ENCODE results near the gene SDCCAG8.
A peak's percentile ranks its signal among the peaks of the same experiment; 100 is the strongest.

Gene SDCCAG8

DNA sequence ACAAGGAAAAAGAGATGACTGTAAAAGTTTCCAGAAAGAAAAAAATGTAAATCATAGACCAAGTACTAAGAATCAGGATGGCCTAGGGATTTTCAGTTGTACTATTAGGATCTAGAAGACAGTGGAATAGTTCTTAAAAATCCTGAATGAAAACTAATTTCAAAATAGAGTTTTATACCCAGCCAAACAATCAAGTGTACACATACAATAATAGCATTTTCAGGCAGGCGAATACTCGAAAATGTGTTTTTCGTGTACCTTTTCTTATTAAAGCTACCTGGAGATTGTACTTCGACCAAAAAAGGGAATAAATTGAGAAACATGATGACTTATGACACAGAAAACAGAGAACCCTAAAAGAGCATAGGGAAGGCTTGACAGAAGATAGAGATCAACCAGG lies 118.6 kb downstream of the SDCCAG8 start:
- no peak for DNase-seq
- intact Hi-C loops (cut with DNase I) = no loop called here

DNA sequence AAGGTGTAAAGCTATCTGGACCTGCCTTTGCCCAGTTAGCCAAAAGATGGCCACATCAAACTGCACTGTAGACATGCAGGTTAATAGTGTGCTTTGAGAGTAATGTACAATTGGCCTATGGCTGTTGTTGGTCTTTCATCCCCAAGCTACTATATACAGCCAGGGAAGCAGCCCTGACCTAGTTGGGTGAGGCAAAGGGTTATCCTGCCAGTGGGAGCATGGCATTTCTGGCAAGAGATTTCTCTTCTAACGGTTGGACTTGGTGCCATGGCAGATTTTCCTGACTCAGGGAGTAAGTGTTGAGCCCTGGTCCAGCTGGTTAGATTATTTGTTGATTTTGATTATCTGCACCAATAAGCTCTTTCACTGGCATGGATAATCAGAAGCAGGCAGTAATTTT lies 119.8 kb downstream of the SDCCAG8 start:
- no peak for DNase-seq
- intact Hi-C loops (cut with DNase I) = no loop called here

- peak in 1 of 10 donors; percentile 25 for DNase-seq
- intact Hi-C loops (cut with DNase I) = no loop called here
Measured at GRCh38 chr1:243378669-243379068, 122.8 kb downstream of the SDCCAG8 start.

- no peak for DNase-seq
- intact Hi-C loops (cut with DNase I) = no loop called here
Measured at GRCh38 chr1:243379208-243379607, 123.4 kb downstream of the SDCCAG8 start.

- intact Hi-C loops (cut with DNase I) = no loop called here
- DNase-seq = no peak
Measured at GRCh38 chr1:243379706-243380105, 123.9 kb downstream of the SDCCAG8 start.

GRCh38 chr1:243388276-243388675 lies 132.4 kb downstream of the SDCCAG8 start:
- intact Hi-C loops (cut with DNase I) = no loop called here
- no peak for DNase-seq

DNA sequence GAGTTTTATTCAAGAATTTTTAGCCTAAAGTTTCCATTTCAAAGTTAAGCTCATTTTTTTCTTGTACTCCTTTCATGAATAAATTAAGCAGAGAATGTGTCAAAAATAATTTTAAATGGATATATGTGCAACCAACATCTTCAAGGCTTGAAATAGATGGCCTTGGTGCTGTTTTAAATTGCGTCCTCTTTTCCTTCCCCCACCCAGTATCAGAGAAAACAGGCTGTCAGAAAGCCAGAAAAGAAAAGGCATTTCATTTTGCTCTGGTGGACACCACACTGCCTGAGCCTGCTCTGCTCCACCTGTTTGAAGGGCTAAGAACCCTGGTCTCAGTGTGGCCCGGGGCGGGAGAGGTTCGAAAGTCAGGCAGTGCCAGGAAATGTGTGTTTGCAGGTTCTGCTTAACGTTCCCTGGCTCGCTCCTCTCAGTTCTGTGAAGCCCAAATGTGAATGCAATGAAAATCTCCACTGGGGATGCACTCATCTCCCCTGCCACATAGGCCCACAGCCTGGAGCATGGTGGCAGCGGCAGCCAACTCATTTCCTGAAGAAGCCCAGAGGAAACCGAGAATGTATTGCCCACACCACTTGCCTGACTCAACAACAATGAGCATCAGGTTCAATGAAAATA lies 134.4 kb downstream of the SDCCAG8 start:
- intact Hi-C loops (cut with DNase I) = no loop called here

DNA sequence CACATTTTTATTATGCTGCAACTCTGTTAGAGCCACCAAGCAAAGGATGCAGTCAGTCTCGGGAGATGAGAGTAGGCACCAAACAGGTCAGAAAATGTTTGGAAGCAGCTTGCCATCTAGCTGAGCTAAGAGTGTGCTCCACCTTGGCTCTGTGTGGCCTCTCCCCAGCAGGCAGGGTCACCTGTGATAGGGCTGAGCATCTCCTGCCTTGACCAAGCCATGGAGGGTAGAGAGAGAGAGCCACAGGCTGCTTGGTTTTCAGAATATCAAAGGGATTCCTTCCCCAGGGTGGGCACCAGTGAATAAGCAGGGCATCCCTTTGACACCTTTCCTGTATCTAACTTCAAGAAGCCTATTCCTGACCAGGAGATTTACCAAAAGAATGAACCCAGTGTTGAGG lies 135.5 kb downstream of the SDCCAG8 start:
- DNase-seq = no peak
- intact Hi-C loops (cut with DNase I) = no loop called here

More for the DNA sequence above, 134.4 kb downstream of the SDCCAG8 start:
- DNase-seq = peak in 5 of 10 donors; percentile 8 to 83 (median 65)

GRCh38 chr1:243393096-243393495 lies 137.3 kb downstream of the SDCCAG8 start:
- intact Hi-C loops (cut with DNase I) = no loop called here
- peak in 1 of 10 donors; percentile 49 for DNase-seq

DNA sequence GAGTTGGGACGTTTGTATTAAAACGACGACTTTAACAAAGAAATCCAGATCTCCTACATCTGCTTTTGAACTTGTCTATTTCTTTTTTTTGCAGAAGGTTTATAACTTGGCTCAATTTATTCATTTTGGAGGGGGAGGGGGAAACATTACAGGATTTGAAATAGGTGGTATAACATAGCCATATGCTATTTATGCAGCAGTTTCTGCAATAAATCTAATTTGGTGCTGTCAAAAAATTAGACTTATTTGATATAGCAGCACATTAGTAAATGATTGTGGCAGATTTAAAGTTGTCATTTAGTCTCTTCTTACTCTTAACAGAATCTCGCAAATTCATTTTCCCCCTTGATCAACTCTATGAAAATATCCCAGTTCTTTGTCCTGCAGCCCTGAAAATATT lies 138.2 kb downstream of the SDCCAG8 start:
- no peak for DNase-seq
- intact Hi-C loops (cut with DNase I) = no loop called here

DNA sequence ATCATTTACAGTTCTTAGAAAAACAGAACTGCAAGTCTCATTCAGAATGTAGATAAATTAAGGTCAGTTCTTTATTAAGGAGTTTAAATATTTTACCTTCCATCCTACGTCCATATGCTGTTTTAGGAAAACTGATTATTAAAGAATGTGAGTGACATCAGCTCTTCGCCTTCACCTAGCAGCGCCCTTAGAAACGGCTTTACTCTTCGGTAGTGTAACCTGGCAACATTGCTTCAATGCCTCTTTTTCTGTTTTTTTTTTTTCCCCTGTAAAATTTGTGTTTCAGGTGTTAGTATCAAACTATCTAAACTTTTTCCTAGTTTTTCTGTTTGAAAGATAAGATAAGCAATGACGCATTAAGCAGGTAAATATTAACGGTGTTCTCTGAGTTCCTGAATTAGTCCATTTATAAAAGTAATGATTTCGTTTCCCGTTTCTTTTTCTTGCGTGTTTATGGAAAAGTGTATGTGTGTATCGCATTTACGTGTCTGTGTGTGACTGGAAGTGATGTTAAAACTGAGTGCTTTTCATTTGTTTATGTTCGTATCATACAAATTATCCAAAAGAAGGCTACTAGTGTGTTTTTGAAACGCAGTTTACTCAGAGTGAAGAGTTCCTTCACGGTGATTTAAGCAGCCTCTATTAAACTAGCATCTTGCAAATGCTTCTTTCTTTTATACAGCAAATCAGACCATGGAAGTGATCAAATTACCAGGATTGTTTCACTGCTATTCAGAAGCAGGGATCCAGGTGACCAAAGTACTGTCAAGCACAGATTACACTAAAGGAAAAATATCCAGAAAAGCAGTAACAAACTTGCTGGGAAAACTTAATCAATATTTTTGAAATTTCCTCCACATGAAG lies 139.0 kb downstream of the SDCCAG8 start:
- intact Hi-C loops (cut with DNase I) = no loop called here
- DNase-seq = no peak

GRCh38 chr1:243396424-243396823 lies 140.6 kb downstream of the SDCCAG8 start:
- DNase-seq = no peak
- intact Hi-C loops (cut with DNase I) = no loop called here

DNA sequence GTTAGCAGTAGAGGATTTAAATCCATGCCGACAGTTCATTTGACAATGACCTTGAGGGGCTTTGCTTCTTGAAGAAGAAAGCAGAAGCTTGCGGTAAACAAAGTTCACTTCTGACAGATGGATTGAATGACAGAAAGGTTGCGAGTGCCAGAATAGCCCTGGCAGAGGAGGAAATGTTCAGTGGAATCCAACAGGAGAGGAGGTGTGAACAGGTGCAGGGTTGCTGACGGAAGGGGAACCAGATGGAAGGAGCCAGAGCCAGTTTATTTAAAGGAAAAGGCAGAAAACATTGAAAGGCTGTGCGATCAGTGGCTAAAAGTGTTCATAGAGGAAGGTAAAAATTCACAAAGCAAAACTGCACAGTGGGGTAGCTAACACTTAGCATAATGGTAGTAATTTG lies 141.0 kb downstream of the SDCCAG8 start:
- intact Hi-C loops (cut with DNase I) = no loop called here
- DNase-seq = peak in 4 of 10 donors; percentile 30 to 76 (median 47)

- DNase-seq = no peak
- intact Hi-C loops (cut with DNase I) = no loop called here
Measured at GRCh38 chr1:243397613-243398321, 141.9 kb downstream of the SDCCAG8 start.

GRCh38 chr1:243399561-243400155 lies 143.8 kb downstream of the SDCCAG8 start:
- peak in 1 of 10 donors; percentile 64 for DNase-seq
- intact Hi-C loops (cut with DNase I) = no loop called here

- intact Hi-C loops (cut with DNase I) = no loop called here
- DNase-seq = no peak
Measured at GRCh38 chr1:243402868-243403267, 147.0 kb downstream of the SDCCAG8 start.

DNA sequence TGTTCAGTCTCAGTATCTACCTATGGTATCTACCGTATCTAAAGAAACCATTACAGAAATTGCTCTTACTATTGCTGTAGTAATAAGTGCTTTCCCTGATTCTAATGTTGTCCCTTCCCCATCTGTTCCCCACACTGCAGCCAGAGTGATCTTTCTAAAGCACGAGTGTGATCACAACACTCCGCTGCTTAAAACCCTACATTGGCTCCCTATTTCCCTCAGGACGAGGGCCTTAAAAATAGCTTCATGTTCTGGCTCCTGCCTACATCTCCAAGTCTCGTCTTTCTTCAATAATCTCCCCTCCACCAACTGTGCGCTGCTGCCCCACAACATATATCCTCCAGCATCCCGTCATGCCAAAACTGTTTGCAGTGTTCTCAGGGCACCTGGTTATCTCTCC lies 150.6 kb downstream of the SDCCAG8 start:
- intact Hi-C loops (cut with DNase I) = no loop called here
- no peak for DNase-seq

DNA sequence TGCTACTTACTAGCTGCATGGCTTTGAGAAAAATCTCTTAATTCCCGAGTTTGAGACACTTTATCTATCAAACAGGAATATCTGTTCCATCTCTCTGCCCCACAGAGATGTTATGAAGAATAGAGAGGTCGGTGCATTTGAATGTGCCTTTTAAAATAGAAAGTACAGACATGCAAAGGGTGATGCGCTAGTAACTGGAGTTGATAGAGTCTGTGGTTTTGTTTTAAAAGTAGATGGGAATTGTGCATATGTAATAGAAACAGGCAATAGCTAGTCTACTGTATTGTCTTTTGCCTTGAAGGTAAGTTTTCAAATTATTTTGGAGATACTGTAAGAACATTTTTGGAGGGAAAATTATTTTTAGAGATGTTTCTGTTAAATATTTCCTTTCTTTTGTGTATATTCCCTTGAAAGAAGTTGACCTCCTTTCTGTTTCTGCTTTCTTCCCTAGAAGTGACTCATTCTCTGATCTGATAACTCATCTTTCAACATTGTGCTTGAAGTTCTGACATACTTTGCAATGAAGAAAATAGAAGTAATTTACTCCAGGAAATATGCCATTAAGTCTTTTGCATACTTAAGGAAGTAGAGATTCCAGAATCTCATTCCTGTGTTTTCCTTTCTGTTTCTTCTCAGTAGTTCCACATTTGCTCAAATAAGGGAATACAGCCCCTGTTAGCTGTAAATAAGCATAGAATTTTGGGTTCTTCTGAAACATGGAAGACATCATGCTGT lies 151.6 kb downstream of the SDCCAG8 start:
- no peak for DNase-seq
- intact Hi-C loops (cut with DNase I) = no loop called here

DNA sequence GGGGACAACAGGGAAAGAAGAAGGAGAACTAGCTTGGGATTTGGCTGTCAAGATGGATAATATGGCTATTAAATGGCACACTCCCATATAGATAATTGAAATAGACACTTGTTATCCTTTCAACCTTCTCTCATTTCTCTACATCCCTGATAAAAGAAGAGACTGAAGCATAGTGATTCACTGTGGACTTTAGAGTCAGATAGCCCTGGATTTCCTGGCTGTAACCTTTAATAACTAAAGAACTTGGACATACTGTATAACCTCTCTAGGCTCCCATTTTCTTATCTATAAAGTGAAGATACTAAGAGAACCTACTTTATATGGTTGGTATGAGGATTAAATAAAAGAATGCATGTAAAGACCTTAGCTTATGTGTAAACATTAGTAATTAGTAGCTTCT lies 152.6 kb downstream of the SDCCAG8 start:
- intact Hi-C loops (cut with DNase I) = no loop called here
- no peak for DNase-seq

DNA sequence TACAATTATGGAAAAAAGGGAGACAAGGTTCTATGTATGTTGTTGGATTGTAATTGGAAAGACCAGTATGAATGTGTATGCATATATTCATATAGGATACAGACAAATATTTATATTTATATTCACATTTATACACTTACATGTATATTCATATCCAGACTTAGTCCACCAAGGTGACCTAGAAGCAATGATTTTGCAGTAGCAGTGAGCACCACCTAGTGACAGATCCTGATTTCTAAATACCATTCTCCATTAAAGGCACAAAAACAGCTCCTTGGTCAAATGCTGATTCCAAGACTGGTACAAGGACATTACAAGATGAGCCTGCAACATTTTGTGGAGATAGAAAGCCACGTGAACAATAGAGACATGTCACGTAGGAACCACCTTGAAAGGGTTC lies 153.4 kb downstream of the SDCCAG8 start:
- DNase-seq = no peak
- intact Hi-C loops (cut with DNase I) = no loop called here
